ENCODE results near the gene ZNF311. TPM values are rescaled to one million over a fixed set of nuclear protein-coding genes. Genes with fewer than 3 reads are reported as not detected.

ZNF311 gene
- total RNA-seq, 2 donors from 2014 or later, result not detected

DNA sequence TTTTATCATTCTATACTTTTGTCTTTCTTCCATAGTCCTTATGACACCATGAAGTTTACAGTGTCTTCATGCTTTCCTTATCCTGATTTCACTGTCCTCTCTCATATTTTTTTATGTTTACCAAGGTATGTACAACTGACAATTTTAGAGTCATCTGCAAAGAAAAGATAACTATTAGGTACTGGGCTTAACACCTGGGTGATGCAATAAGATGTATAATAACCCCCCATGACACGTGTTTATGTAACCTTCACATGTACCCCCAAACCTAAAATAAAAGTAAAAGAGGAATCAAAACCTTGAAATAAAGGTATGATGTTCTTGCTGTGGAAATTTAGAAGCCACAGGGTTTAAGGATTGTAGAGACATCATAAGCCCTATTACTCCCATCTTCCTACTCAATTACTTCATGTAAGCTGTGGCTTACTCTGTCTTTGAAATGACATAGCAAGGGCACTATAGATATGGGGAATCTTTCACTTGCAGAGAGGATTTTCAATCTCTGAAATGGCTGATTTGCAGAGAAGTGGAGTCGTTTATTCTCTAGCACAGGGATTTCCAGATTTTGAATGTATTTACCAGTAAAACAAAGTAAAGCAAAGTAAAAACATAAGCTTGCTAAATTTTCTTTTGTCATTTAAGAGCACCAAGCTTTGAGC is 20.9 kb upstream of the ZNF311 start:
- ATAC-seq, result no peak
- no peak overlapping the region for H3K4me3 ChIP-seq
- intact Hi-C loops (cut with DNase I), result no loop called here
- TF ChIP-seq CTCF (IDR thresholded peaks at IDR 0.05), result no peak
- no peak for TF ChIP-seq POLR2A (IDR thresholded peaks at IDR 0.05)
- 17 to 19% methylated on average over 2 of the region's 2 CpGs for WGBS, 2 donors
- no peaks in the 10 kb centered on the region for H3K4me1 ChIP-seq
- DNase-seq, result no peak
- H3K36me3 ChIP-seq (replicated peaks in 1 of 2; ENCODE audit: insufficient read depth in 1 of 2, low read depth in 2 of 2), result no peaks in the 10 kb centered on the region
- no peaks in the 10 kb centered on the region for H3K27me3 ChIP-seq
- no peak overlapping the region for H3K27ac ChIP-seq
- H3K9me3 ChIP-seq, result no peaks in the 10 kb centered on the region

GRCh38 chr6:29021434-29021833 is 16.3 kb upstream of the ZNF311 start:
- no peaks in the 10 kb centered on the region for H3K36me3 ChIP-seq (replicated peaks in 1 of 2; ENCODE audit: insufficient read depth in 1 of 2, low read depth in 2 of 2)
- H3K27ac ChIP-seq, result no peak overlapping the region
- H3K4me3 ChIP-seq, result no peak overlapping the region
- TF ChIP-seq CTCF (IDR thresholded peaks at IDR 0.05) (no peak), POLR2A (IDR thresholded peaks at IDR 0.05) (no peak)
- peaks cover 7% of the 10 kb centered on the region for H3K4me1 ChIP-seq
- WGBS, 2 donors, result 55 to 66% methylated on average over 2 of the region's 2 CpGs
- ATAC-seq (no peak), DNase-seq (no peak)
- H3K27me3 ChIP-seq, result no peaks in the 10 kb centered on the region
- intact Hi-C loops (cut with DNase I), result no loop called here
- H3K9me3 ChIP-seq, result no peaks in the 10 kb centered on the region

- peaks cover 0 to 3% of the 10 kb centered on the region in 2 donors for H3K27me3 ChIP-seq
- ATAC-seq (no peak), DNase-seq (no peak)
- no peaks in the 10 kb centered on the region for H3K9me3 ChIP-seq
- 50 to 57% methylated on average over 2 of the region's 2 CpGs for WGBS, 2 donors
- H3K4me3 ChIP-seq, result no peak overlapping the region
- H3K27ac ChIP-seq, result no peak overlapping the region
- intact Hi-C loops (cut with DNase I), result loop anchor here (5.0 kb wide), 2 partner anchors 182 to 332 kb away; no protein-coding TSS in a partner anchor
- no peak for TF ChIP-seq POLR2A (IDR thresholded peaks at IDR 0.05)
- TF ChIP-seq CTCF (IDR thresholded peaks at IDR 0.05), result no peak
- H3K4me1 ChIP-seq, result peaks cover 10% of the 10 kb centered on the region
- no peaks in the 10 kb centered on the region for H3K36me3 ChIP-seq (replicated peaks in 1 of 2; ENCODE audit: insufficient read depth in 1 of 2, low read depth in 2 of 2)
These were observed 14.5 kb upstream of the ZNF311 start for GRCh38 chr6:29019629-29020028.

GRCh38 chr6:29017428-29017802 is 12.3 kb upstream of the ZNF311 start:
- Histone ChIP-seq H3K4me1 (peaks cover 10% of the 10 kb centered on the region), H3K27ac (no peak overlapping the region), H3K4me3 (no peak overlapping the region), H3K36me3 (replicated peaks in 1 of 2; ENCODE audit: insufficient read depth in 1 of 2, low read depth in 2 of 2) (no peaks in the 10 kb centered on the region), H3K9me3 (no peaks in the 10 kb centered on the region), H3K27me3 (peaks cover 0 to 7% of the 10 kb centered on the region in 2 donors)
- WGBS, 2 donors, result 20 to 34% methylated on average over 3 of the region's 3 CpGs
- ATAC-seq (no peak), DNase-seq (no peak)
- no peak for TF ChIP-seq CTCF (IDR thresholded peaks at IDR 0.05)
- intact Hi-C loops (cut with DNase I), result loop anchor here (5.0 kb wide), 2 partner anchors 180 to 330 kb away; no protein-coding TSS in a partner anchor
